GM23338 (cell line): ENCODE measurements around the gene UBASH3A.

Experiments
- EZH2 ChIP-seq: fragments of 200-600 bp; sonication (generic); IDR thresholded peaks from one replicate; pipeline ENCODE4 v1.8.0; 2017; ENCODE audit warnings: antibody characterized with exemption, mild to moderate bottlenecking, low read depth; ENCODE audit not compliant: unreplicated experiment
- EZH2phosphoT487 ChIP-seq: fragments of 200-600 bp; sonication (generic); IDR thresholded peaks from one replicate; pipeline ENCODE4 v1.8.1; 2018; ENCODE audit warnings: antibody characterized with exemption; ENCODE audit not compliant: unreplicated experiment
- JUNB ChIP-seq: IDR thresholded peaks from one replicate; pipeline ENCODE4 v1.6.1; 2016; ENCODE audit warnings: antibody characterized with exemption; ENCODE audit not compliant: unreplicated experiment
- POLR2AphosphoS5 ChIP-seq: IDR thresholded peaks from 2 replicates; pipeline ENCODE4 v1.6.1; 2016; ENCODE audit warnings: antibody characterized with exemption, low read depth
- TF ChIP-seq, protein P1 (sequence below), 2 experiments: fragments of 200-600 bp in 1 of 2; sonication (generic) in 1 of 2; conservative IDR thresholded peaks; 2 replicates each; pipeline versions ENCODE4 v1.5.1 to v1.6.1; 2016 to 2017; ENCODE audit warnings: antibody characterized with exemption in 2 of 2, low read depth in 2 of 2, mild to moderate bottlenecking in 2 of 2, moderate library complexity in 1 of 2
- TF ChIP-seq, protein P2 (sequence below): fragments of 250-450 bp; sonication (Bioruptor Pico); IDR thresholded peaks from 2 replicates; pipeline ENCODE4 v1.5.0; 2020; ENCODE audit warnings: mild to moderate bottlenecking, moderate library complexity
- TF ChIP-seq, protein P3 (sequence below): IDR thresholded peaks from one replicate; pipeline ENCODE4 v1.6.1; 2018; ENCODE audit warnings: antibody characterized with exemption; ENCODE audit not compliant: unreplicated experiment

DNA sequence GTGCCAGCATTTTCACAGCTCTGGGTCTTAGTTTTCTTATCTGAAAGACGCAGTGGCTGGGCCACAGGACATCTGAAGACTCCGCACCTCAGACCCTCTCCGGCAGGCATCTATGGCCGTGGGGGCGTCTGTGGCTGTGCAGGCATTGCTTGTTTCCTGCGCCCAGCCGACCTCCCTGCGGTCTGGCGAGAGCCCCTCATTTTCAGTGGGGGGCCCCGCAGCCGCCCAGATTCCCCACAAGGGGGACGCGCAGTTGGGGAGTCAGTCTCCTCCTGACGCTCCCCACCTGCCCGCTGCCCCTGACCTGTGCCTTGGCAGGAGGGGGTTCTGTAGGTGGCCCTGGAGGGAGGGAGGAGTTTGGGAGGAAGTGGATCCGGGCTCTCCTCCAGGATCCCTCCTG, 33.9 kb upstream of the UBASH3A start:
- TF ChIP-seq, protein P1, sequence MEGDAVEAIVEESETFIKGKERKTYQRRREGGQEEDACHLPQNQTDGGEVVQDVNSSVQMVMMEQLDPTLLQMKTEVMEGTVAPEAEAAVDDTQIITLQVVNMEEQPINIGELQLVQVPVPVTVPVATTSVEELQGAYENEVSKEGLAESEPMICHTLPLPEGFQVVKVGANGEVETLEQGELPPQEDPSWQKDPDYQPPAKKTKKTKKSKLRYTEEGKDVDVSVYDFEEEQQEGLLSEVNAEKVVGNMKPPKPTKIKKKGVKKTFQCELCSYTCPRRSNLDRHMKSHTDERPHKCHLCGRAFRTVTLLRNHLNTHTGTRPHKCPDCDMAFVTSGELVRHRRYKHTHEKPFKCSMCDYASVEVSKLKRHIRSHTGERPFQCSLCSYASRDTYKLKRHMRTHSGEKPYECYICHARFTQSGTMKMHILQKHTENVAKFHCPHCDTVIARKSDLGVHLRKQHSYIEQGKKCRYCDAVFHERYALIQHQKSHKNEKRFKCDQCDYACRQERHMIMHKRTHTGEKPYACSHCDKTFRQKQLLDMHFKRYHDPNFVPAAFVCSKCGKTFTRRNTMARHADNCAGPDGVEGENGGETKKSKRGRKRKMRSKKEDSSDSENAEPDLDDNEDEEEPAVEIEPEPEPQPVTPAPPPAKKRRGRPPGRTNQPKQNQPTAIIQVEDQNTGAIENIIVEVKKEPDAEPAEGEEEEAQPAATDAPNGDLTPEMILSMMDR (conservative IDR thresholded peaks at IDR 0.05; ENCODE audit: low read depth in 2 of 2) = peak; percentile 19 to 37; a peak in 3 of 4 replicates
- TF ChIP-seq EZH2 (no peak), EZH2phosphoT487 (no peak), POLR2AphosphoS5 (no peak), JUNB (no peak)
- TF ChIP-seq, protein P2, sequence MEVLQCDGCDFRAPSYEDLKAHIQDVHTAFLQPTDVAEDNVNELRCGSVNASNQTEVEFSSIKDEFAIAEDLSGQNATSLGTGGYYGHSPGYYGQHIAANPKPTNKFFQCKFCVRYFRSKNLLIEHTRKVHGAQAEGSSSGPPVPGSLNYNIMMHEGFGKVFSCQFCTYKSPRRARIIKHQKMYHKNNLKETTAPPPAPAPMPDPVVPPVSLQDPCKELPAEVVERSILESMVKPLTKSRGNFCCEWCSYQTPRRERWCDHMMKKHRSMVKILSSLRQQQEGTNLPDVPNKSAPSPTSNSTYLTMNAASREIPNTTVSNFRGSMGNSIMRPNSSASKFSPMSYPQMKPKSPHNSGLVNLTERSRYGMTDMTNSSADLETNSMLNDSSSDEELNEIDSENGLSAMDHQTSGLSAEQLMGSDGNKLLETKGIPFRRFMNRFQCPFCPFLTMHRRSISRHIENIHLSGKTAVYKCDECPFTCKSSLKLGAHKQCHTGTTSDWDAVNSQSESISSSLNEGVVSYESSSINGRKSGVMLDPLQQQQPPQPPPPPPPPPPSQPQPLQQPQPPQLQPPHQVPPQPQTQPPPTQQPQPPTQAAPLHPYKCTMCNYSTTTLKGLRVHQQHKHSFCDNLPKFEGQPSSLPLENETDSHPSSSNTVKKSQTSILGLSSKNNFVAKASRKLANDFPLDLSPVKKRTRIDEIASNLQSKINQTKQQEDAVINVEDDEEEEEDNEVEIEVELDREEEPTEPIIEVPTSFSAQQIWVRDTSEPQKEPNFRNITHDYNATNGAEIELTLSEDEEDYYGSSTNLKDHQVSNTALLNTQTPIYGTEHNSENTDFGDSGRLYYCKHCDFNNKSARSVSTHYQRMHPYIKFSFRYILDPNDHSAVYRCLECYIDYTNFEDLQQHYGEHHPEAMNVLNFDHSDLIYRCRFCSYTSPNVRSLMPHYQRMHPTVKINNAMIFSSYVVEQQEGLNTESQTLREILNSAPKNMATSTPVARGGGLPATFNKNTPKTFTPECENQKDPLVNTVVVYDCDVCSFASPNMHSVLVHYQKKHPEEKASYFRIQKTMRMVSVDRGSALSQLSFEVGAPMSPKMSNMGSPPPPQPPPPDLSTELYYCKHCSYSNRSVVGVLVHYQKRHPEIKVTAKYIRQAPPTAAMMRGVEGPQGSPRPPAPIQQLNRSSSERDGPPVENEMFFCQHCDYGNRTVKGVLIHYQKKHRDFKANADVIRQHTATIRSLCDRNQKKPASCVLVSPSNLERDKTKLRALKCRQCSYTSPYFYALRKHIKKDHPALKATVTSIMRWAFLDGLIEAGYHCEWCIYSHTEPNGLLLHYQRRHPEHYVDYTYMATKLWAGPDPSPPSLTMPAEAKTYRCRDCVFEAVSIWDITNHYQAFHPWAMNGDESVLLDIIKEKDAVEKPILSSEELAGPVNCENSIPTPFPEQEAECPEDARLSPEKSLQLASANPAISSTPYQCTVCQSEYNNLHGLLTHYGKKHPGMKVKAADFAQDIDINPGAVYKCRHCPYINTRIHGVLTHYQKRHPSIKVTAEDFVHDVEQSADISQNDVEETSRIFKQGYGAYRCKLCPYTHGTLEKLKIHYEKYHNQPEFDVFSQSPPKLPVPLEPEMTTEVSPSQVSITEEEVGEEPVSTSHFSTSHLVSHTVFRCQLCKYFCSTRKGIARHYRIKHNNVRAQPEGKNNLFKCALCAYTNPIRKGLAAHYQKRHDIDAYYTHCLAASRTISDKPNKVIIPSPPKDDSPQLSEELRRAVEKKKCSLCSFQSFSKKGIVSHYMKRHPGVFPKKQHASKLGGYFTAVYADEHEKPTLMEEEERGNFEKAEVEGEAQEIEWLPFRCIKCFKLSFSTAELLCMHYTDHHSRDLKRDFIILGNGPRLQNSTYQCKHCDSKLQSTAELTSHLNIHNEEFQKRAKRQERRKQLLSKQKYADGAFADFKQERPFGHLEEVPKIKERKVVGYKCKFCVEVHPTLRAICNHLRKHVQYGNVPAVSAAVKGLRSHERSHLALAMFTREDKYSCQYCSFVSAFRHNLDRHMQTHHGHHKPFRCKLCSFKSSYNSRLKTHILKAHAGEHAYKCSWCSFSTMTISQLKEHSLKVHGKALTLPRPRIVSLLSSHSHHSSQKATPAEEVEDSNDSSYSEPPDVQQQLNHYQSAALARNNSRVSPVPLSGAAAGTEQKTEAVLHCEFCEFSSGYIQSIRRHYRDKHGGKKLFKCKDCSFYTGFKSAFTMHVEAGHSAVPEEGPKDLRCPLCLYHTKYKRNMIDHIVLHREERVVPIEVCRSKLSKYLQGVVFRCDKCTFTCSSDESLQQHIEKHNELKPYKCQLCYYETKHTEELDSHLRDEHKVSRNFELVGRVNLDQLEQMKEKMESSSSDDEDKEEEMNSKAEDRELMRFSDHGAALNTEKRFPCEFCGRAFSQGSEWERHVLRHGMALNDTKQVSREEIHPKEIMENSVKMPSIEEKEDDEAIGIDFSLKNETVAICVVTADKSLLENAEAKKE (CRISPR knock-in tag) = no peak
- TF ChIP-seq, protein P3, sequence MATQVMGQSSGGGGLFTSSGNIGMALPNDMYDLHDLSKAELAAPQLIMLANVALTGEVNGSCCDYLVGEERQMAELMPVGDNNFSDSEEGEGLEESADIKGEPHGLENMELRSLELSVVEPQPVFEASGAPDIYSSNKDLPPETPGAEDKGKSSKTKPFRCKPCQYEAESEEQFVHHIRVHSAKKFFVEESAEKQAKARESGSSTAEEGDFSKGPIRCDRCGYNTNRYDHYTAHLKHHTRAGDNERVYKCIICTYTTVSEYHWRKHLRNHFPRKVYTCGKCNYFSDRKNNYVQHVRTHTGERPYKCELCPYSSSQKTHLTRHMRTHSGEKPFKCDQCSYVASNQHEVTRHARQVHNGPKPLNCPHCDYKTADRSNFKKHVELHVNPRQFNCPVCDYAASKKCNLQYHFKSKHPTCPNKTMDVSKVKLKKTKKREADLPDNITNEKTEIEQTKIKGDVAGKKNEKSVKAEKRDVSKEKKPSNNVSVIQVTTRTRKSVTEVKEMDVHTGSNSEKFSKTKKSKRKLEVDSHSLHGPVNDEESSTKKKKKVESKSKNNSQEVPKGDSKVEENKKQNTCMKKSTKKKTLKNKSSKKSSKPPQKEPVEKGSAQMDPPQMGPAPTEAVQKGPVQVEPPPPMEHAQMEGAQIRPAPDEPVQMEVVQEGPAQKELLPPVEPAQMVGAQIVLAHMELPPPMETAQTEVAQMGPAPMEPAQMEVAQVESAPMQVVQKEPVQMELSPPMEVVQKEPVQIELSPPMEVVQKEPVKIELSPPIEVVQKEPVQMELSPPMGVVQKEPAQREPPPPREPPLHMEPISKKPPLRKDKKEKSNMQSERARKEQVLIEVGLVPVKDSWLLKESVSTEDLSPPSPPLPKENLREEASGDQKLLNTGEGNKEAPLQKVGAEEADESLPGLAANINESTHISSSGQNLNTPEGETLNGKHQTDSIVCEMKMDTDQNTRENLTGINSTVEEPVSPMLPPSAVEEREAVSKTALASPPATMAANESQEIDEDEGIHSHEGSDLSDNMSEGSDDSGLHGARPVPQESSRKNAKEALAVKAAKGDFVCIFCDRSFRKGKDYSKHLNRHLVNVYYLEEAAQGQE = no peak
